Non-pigmented ciliary epithelial cell (primary cell): ENCODE data around the gene HSD17B11.
"Not testable (repeated sequence)": the region's sequence is repeated elsewhere in the genome, so short reads cannot be mapped to it uniquely, and the experiment has no call there.

Source experiments
- DNase-seq: peaks from one replicate; pipeline ENCODE4 v3.0.0-alpha.2; 2010; ENCODE audit warnings: low read depth

Gene HSD17B11

DNA sequence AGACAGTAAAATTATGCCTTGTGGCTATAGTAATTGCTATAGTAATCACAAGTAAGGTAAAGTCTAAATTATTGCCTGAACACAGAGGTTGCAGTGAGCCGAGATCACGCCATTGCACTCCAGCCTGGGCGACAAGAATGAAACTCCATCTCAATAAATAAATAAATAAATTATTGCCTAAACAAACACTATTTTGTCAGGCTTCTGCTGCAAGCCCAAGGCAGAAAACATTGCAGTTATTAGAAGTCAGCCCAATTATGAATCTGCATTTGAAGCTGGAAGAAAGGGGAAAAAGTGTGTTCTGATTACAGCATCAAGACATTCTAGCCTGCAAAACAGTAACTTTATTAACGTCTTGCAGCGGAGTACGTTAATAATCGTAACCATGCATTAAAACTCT lies 85.4 kb downstream of the HSD17B11 start:
- DNase-seq, result no peak

DNA sequence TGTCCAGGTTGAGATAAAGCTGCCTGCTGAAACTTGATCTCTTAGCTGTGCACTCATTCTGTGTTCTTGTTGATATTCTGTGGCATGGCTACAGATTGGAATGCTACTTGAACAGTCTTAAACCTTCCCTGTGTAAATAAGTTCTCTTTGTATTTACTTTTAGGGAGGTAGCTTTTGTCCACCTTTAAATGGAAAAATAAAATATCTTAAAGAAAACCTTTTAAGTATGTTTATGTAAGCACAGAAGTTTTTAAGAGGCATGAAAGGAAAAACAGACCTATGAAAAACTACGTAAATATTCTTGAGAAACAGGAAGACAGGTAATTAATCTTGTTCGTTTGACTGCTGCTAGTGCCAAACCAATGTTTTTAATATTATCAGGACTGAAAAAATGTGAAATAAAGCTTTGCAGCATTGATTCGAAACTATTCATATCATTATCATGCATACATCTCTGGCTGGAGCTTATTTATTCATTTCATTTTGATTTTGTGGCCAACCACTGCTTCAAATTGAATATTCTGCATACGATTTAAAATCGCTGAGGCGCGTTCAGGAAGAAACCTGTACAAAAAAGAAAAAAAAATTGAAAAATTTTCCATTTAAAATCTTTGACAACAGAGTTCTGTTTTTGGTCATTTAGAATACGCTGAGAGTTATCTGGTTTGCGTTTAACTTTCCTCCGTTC lies 86.1 kb downstream of the HSD17B11 start:
- no peak for DNase-seq

DNA sequence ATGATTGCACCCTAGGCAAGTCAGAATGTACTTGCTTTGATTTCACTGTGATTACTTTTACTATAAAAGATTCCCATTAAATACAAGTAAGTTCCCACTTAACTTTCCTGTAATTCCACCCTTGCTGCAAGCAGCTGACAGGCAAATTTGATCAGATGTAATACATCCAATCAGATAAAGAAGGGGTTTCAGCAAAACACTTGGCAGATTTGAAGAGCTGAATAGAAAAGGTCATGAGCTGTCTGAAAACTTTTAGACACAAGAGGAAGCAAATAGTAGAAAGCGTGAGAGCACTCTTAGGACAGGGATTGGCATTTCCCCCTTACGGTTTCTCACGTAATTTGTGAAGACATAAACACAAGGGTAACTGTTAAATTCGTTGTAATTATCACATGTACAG lies 91.1 kb downstream of the HSD17B11 start:
- no peak for DNase-seq

DNA sequence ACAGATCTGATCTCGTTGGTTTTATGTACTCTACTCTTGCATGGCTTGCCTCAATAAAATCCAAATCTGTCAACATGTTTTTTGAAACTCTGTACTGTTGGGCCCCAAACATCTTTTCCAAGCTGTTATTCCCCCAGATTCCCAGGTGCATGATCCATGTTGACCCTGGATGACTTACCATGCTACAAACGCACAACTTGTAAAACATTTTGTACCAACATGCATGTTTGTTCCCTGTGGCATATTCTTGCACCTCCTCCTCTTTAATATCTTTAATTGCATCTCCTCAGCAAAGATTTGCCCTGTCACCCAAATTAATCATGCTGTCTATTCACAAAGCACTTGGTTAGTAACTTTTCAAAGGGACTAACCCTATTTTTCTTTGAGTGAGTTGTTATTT lies 92.6 kb downstream of the HSD17B11 start:
- DNase-seq, result no peak

DNA sequence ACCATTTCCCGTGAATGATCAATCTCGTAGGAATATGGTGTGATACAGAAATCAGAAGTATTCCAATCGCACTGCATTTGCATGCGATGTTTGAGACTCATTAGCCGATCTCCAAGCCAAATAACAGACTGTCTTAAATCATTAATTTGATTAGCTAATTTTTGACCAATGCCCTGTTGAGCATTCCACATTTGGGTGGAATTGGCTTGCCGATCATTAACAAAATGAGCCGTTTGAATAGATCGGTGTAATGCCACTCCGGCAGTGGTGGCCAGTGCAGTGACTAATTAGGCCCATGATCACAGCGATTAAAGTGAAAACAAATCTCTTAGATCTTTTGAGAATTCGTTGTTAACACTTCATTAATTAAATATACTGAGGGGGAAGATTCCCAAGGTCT lies 96.1 kb downstream of the HSD17B11 start:
- not testable (repeated sequence) for DNase-seq

DNA sequence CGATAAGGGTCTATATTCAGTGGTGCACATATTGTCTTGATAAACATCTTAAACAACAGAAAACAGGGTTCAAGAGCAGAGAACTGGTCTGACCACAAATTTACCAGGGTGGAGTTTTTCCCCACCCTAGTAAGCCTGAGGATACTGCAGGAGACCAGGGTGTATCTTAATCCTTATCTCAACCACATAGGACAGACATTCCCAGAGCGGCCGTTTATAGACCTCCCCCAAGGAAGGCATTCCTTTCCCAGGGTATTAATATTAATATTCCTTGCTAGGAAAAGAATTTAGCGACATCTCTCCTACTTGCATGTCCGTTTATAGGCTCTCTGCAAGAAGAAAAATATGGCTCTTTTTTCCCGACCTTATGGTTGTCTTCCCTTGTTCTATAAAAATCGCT lies 97.1 kb downstream of the HSD17B11 start:
- DNase-seq, result not testable (repeated sequence)

DNA sequence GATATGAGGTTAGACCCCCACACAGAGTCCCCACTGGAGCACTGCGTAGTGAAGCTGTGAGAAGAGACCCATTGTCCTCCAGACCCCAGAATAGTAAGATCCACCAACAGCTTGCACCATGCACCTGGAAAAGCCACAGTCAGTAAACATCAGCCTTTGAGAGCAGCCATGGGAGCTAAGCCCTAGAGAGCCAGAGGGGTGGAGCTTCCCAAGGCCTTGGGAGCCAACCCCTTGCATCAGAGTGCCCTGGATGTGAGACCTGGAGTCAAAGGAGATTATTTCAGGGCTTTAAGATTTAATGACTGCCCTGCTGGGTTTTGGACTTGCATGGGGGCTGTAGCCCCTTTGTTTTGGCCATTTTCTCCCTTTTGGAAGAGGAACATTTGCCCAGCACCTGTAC lies 104.0 kb downstream of the HSD17B11 start:
- DNase-seq, result no peak
